Peyer's patch (tissue), 4 donors: ENCODE results near the gene MYO5C. TPM values are rescaled to one million over a fixed set of nuclear protein-coding genes. Genes with fewer than 3 reads are reported as not detected.

Experiments used
- DNase-seq, 3 donors: peaks; one replicate each; pipeline ENCODE4 v3.0.0-alpha.2; 2017 to 2019
- H3K27ac ChIP-seq, 4 donors: fragments of 200-600 bp; sonication (generic); one replicate each; pipeline ENCODE4 v1.5.1; 2016 to 2019
- H3K27me3 ChIP-seq, 2 donors: fragments of 200-600 bp; sonication (generic); one replicate each; pipeline ENCODE4 v1.5.1; 2019
- H3K36me3 ChIP-seq, 3 donors: fragments of 200-600 bp; sonication (generic); one replicate each; pipeline ENCODE4 v1.5.1; 2016 to 2019
- H3K4me1 ChIP-seq, 4 donors: fragments of 200-600 bp; sonication (generic); one replicate each; pipeline ENCODE4 v1.5.1; 2016 to 2019
- H3K4me3 ChIP-seq, 4 donors: fragments of 200-600 bp; sonication (generic); 1 replicate in 3 of 4; 2 replicates in 1 of 4; pipeline ENCODE4 v1.5.1; 2016 to 2019; ENCODE audit warnings: mild to moderate bottlenecking in 1 of 4
- H3K9me3 ChIP-seq, 4 donors: fragments of 200-600 bp; sonication (generic); one replicate each; pipeline ENCODE4 v1.5.1; 2016 to 2019; ENCODE audit warnings: mild to moderate bottlenecking in 1 of 4
- POLR2A ChIP-seq, 2 donors: fragments of 450-650 bp; IDR thresholded peaks; one replicate each; pipeline ENCODE4 v1.5.1; 2017; ENCODE audit warnings: antibody characterized with exemption in 2 of 2, mild to moderate bottlenecking in 2 of 2, moderate library complexity in 2 of 2
- total RNA-seq, 4 donors: library from RNA; depleted of rRNA; stranded (reverse); fragments of >200 nt; gene quantifications; one replicate each; pipeline ENCODE4 v1.1.0, GENCODE V29; 2016
- TF ChIP-seq, protein P1 (sequence below), 6 experiments: fragments of 450-650 bp in 4 of 6; fragments of 200-600 bp in 2 of 6; sonication (generic) in 1 of 6; IDR thresholded peaks; one replicate each; pipeline ENCODE4 v1.5.1; 2017 to 2019; ENCODE audit warnings: antibody characterized with exemption in 6 of 6, mild to moderate bottlenecking in 3 of 6, moderate library complexity in 1 of 6

Gene MYO5C
- total RNA-seq, 4 donors from 2014 or later, result 29.1 to 60.2 (median 45.4) TPM

DNA sequence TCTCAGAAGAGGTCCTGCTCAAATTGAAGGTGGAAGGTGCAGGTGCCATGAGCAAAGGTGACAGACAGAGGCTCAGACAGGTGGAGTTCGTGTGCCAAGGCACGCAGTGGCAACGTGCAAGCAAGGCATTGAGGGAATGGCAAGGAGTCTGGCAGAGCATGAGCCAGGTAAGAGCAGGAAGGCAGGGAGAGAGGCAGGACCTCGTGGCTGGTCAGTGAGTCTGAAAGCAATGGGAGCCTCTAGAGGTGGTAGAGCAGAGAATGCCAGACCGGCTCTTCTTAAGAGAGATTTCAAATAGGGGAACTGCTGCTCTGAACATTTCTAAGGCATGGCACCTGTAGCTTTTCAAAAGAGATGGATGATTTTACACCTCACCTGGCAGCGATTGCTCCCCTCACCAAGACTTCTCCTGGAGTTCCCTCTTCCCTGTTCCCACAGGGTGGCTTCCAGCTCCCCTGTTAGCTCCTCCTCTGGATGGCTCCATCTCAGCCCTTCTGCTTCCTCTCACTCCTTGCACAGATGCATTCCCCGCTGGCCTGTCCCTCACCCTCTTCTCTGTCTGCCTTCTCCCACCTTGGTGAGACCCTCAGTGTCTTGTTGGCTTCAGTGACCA, 2.7 kb downstream of the MYO5C start:
- no peak for DNase-seq
- Histone ChIP-seq H3K4me1 (peaks cover 0 to 33% (median 8%) of the 10 kb centered on the region in 4 donors), H3K9me3 (no peaks in the 10 kb centered on the region), H3K36me3 (no peaks in the 10 kb centered on the region), H3K27ac (no peak overlapping the region), H3K27me3 (peaks cover 0 to 7% of the 10 kb centered on the region in 2 donors), H3K4me3 (no peak overlapping the region)
- TF ChIP-seq, protein P1, sequence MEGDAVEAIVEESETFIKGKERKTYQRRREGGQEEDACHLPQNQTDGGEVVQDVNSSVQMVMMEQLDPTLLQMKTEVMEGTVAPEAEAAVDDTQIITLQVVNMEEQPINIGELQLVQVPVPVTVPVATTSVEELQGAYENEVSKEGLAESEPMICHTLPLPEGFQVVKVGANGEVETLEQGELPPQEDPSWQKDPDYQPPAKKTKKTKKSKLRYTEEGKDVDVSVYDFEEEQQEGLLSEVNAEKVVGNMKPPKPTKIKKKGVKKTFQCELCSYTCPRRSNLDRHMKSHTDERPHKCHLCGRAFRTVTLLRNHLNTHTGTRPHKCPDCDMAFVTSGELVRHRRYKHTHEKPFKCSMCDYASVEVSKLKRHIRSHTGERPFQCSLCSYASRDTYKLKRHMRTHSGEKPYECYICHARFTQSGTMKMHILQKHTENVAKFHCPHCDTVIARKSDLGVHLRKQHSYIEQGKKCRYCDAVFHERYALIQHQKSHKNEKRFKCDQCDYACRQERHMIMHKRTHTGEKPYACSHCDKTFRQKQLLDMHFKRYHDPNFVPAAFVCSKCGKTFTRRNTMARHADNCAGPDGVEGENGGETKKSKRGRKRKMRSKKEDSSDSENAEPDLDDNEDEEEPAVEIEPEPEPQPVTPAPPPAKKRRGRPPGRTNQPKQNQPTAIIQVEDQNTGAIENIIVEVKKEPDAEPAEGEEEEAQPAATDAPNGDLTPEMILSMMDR (IDR thresholded peaks at IDR 0.05), result no peak
- TF ChIP-seq POLR2A (IDR thresholded peaks at IDR 0.05), result no peak

GRCh38 chr15:52291204-52291603, 4.4 kb downstream of the MYO5C start:
- H3K27ac ChIP-seq, result no peak overlapping the region

DNA sequence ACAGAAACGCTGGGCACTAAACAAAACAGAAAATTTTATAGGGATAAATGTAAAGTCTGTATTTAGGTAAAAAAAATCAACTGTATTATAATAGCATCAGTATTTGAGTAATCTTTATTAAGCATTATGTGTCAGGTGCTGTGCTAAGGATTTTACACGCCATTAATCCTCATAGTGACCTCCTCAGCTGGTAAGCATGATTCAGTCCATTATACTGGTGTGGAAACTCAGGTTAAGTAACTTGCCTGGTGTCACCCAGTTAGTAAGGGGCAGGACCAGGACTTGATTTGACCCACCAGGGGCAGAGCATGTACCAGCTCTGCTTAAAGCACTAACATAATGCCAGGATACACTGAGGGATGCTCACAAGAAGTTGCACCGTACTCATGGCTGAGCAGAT, 4.8 kb downstream of the MYO5C start:
- H3K4me3 ChIP-seq, result no peak overlapping the region
- H3K27ac ChIP-seq, result no peak overlapping the region
- H3K27me3 ChIP-seq, result peaks cover 0 to 7% of the 10 kb centered on the region in 2 donors
- no peak for DNase-seq
- H3K4me1 ChIP-seq, result peaks cover 3 to 35% (median 8%) of the 10 kb centered on the region in 4 donors
- H3K9me3 ChIP-seq, result no peaks in the 10 kb centered on the region
- no peaks in the 10 kb centered on the region for H3K36me3 ChIP-seq
- no peak for TF ChIP-seq POLR2A (IDR thresholded peaks at IDR 0.05)
- TF ChIP-seq, protein P1 (IDR thresholded peaks at IDR 0.05), result no peak

More at GRCh38 chr15:52291204-52291603, 4.4 kb downstream of the MYO5C start:
- TF ChIP-seq, protein P1 (IDR thresholded peaks at IDR 0.05), result no peak
- no peak for TF ChIP-seq POLR2A (IDR thresholded peaks at IDR 0.05)
- Histone ChIP-seq H3K27me3 (peaks cover 0 to 7% of the 10 kb centered on the region in 2 donors), H3K9me3 (no peaks in the 10 kb centered on the region), H3K4me3 (no peak overlapping the region), H3K4me1 (peaks cover 3 to 39% (median 8%) of the 10 kb centered on the region in 4 donors), H3K36me3 (no peaks in the 10 kb centered on the region)
- DNase-seq, result no peak

GRCh38 chr15:52290329-52290728, 5.3 kb downstream of the MYO5C start:
- no peak for DNase-seq
- Histone ChIP-seq H3K27ac (no peak overlapping the region), H3K36me3 (no peaks in the 10 kb centered on the region), H3K27me3 (peaks cover 0 to 2% of the 10 kb centered on the region in 2 donors), H3K9me3 (no peaks in the 10 kb centered on the region), H3K4me1 (peaks cover 3 to 30% (median 5%) of the 10 kb centered on the region in 4 donors), H3K4me3 (no peak overlapping the region)
- TF ChIP-seq POLR2A (IDR thresholded peaks at IDR 0.05), result no peak
- TF ChIP-seq, protein P1 (IDR thresholded peaks at IDR 0.05), result no peak

- Histone ChIP-seq H3K27me3 (no peaks in the 10 kb centered on the region), H3K4me3 (no peak overlapping the region), H3K27ac (peak overlapping the region in 2 of 4 donors; percentile 56 to 76), H3K36me3 (no peaks in the 10 kb centered on the region), H3K9me3 (no peaks in the 10 kb centered on the region), H3K4me1 (peaks cover 0 to 23% (median 2%) of the 10 kb centered on the region in 4 donors)
- DNase-seq, result no peak
- TF ChIP-seq, protein P1 (IDR thresholded peaks at IDR 0.05), result no peak
- TF ChIP-seq POLR2A (IDR thresholded peaks at IDR 0.05), result no peak
These were observed 5.9 kb downstream of the MYO5C start for GRCh38 chr15:52289629-52290081.
